Activated naive CD4-positive, alpha-beta T cell treated with anti-CD3 and anti-CD28 coated beads, Interleukin-2, amount 50 U/mL, for 72 hours (primary cell): ENCODE measurements around the gene SNAI3. TPM values are rescaled to one million over a fixed set of nuclear protein-coding genes. Genes with fewer than 3 reads are reported as not detected.

Experiments used
- ATAC-seq, 2 donors: fragments of 150-1000 bp; cut with Tn5 transposase; 2 replicates each; pipeline ENCODE4 v1.10.0; 2021; ENCODE audit warnings: mild to moderate bottlenecking in 2 of 2, moderate library complexity in 2 of 2
- DNase-seq, 2 donors: peaks; one replicate each; pipeline ENCODE4 v3.0.0; 2021 to 2022; ENCODE audit warnings: low spot score in 2 of 2
- H3K27ac Mint-ChIP-seq, 2 donors: one replicate each; pipeline ENCODE4 v1.8.0; 2022; ENCODE audit warnings: mild to moderate bottlenecking in 2 of 2, mixed read lengths in 2 of 2
- H3K36me3 Mint-ChIP-seq, 2 donors: one replicate each; pipeline ENCODE4 v1.8.0; 2022; ENCODE audit warnings: mixed read lengths in 2 of 2
- H3K9me3 Mint-ChIP-seq, 2 donors: one replicate each; pipeline ENCODE4 v1.8.0; 2022; ENCODE audit warnings: mixed read lengths in 2 of 2
- total RNA-seq, 2 donors: library from RNA; stranded (reverse); gene quantifications; one replicate each; pipeline ENCODE4 v1.2.3, GENCODE V29; 2022

SNAI3 gene
- total RNA-seq, 2 donors from 2014 or later: 5.4 to 6.4 TPM

DNA sequence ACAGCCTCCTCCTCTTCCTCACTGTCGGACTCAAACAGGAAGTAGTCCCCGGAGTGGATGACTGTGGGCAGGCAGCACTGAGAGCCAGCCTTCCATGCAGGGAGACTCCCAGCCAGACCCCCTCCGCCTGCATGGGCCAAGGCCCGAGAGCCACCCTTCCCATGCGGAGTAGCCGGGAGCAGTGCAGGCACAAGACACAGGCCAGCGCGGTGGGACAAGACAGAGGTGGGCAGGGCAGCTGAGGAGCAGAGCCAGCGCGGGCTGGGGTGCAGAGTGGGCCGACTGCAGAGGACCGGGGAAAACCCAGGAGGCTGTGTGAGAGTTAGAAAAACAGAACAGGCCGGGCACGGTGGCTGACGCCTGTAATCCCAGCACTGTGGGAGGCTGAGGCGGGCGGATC lies 37.6 kb upstream of the SNAI3 start:
- Mint-ChIP-seq H3K27ac (no peak overlapping the region), H3K36me3 (no peaks in the 10 kb centered on the region)

DNA sequence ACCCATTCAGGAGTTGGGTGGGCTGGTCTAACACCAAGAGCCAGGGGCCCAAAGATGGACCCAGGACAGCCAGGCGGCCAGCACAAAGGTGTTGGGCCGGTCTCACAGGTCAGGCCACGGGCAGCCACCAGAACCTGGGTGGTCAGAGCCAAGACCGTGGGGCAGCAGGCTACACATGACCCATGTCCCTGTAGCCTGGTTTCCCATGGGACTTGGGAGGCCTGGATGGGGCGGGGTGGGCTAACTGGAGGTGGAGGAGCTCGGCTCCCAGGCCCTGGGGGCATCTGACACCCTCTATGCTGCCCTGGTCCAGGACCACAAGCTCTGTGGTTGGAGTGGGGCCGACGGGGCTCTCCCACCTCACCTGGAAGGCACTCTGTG lies 37.2 kb upstream of the SNAI3 start:
- H3K9me3 Mint-ChIP-seq: no peaks in the 10 kb centered on the region
- H3K27ac Mint-ChIP-seq: no peak overlapping the region
- no peaks in the 10 kb centered on the region for H3K36me3 Mint-ChIP-seq
- ATAC-seq (no peak), DNase-seq (no peak)

More for the DNA sequence above, 37.6 kb upstream of the SNAI3 start:
- no peak for ATAC-seq
- H3K9me3 Mint-ChIP-seq: no peaks in the 10 kb centered on the region
- no peak for DNase-seq

DNA sequence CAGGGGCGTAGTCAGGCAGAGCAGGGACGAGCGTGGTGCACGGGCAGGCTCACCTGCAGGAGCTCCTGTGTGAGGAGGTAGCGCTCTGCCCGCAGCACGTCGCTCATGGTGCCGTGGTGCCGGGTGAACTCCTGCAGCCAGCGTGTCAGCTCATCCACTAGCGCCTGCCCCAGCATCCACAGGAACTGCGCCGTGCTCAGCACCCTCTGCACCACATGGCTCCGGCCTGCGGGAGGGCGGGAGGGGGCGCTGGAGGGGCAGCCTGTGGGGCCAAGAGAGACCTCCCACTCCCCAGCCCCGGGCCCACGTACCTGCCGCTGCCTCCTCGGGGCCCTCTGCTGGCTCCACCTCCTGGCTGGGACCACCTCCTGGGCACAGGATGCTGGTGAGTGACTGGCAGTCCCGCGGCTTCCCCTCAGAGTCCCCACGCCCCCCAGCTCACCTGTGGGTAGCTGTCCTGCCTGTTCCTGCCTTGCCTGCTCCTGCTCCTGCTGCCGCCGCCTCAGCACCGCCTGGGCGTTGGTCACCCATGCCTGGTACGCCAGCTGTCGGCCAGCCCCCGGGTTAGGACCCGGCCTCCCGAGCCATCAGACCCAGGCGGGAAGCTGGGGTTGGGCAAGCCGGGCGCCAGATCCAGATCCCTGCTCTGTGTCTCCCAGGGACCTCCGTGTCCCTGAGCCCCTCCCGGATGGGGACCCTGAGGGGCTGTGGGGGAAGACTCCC lies 36.6 kb upstream of the SNAI3 start:
- Mint-ChIP-seq H3K27ac (no peak overlapping the region), H3K36me3 (no peaks in the 10 kb centered on the region), H3K9me3 (no peaks in the 10 kb centered on the region)
- DNase-seq: no peak
- no peak for ATAC-seq

DNA sequence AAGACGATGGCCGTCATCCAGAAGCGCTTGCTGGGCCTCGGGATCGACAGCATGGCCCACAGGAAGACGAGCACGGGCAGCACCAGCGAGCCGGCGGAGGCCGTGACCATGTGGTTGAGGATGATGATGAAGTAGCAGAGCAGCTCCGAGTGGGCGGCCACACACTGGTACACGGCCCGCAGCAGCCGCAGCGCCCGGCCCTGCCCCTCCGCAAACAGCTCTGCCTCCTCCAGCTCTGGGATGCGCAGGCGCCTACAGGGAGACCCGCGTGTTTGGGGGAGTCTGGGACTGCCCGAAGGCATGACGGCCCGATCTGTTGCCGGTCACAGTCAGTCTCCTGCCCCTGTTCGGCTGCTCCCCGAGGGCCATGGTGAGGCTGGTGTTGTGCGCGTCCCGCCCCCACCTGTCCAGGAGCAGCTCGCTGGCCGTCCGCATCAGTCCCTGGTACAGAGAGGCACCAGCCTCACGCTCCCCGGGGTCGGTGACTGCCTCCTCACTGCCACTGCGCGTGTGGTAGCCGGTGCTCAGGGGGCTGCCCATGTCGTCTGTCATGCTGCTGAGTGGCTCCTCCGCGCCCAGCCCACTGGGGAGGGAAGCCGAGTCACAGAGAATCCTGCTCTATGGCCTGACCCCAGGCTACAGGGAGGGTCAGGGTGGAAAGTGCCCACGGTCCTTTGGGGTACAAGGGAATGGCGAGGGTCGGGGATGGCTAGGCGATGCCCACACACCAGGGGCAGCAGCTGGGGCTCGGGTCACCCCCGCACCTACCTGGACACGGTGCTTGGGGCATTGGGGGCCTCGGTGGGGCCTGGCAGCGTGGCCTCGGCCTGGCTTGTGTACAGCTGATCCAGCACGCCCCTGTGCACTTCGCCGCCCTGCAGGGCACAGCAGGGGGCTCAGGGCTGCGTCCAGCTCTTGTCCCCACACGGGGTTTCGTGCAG lies 35.8 kb upstream of the SNAI3 start:
- Mint-ChIP-seq H3K36me3 (peaks cover 0 to 3% of the 10 kb centered on the region in 2 donors), H3K27ac (no peak overlapping the region), H3K9me3 (no peaks in the 10 kb centered on the region)
- DNase-seq (no peak), ATAC-seq (no peak)

DNA sequence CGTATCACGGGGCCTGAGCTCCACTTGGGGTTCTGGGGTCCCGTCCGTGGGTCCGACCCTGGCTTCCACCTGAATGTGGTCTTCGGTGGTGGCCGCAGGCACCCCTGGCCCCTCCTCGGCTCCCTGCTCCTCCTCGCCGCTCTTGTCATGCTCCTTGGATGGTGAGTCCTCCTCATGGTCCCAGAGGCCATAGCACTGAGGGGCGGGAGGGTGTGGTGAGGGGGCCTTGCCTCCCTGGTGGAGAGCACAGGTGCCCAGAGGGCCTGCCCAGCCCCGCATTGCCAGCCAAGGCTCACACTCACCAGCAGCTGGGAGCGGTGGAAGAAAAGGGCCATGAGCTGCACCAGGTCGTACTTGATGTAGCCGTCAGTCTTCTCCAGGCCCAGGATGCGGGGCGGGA lies 34.9 kb upstream of the SNAI3 start:
- peaks cover 0 to 6% of the 10 kb centered on the region in 2 donors for H3K36me3 Mint-ChIP-seq
- DNase-seq (no peak), ATAC-seq (no peak)
- no peaks in the 10 kb centered on the region for H3K9me3 Mint-ChIP-seq
- no peak overlapping the region for H3K27ac Mint-ChIP-seq

DNA sequence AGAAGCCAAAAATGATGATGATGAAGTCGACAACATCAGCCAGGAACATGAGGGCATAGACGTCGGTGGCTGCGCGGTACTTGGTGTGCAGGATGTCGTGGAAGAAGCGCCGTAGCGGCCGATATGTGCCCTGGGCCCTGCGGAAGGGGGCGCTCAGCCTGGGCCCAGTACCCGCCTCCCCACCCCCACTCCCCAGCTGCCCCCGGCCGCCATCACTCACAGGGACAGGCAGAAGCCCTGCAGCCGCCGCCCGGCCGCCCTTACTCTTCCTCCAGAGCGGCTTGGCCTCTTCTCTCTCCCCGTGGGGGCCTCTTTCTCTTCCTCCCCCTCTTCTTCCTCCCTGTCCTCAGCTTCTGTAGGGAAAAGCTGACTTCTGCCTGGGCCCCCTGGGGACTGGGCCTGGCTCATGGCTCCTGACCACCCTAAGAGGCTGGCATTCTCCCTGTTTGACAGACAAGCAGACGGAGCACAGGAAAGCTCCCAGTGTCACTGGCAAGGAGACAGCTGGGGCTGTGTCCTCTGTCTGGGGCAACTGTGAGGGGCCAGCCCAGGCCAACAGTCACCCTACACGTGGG lies 34.2 kb upstream of the SNAI3 start:
- DNase-seq: no peak
- peaks cover 0 to 6% of the 10 kb centered on the region in 2 donors for H3K36me3 Mint-ChIP-seq
- no peak for ATAC-seq
- peak overlapping the region in 1 of 2 donors; percentile 88 for H3K27ac Mint-ChIP-seq
- H3K9me3 Mint-ChIP-seq: no peaks in the 10 kb centered on the region

DNA sequence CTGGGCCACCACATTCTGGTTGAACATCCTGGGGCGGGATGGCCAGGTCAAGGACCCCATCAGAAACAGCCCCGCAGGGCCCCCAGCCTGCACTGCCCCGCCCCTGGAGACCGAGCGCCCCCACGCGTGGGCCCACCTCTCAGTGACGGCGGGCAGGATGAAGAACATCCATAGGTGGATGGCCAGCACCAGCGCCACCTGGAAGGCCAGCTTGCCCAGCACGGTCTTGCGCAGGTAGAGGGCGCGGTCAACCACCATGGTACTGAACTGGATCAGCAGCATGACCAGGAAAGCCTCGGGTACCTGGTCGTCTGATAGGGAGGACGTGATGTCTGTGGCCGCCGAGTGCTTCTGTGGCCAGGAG lies 33.6 kb upstream of the SNAI3 start:
- no peaks in the 10 kb centered on the region for H3K9me3 Mint-ChIP-seq
- peaks cover 0 to 6% of the 10 kb centered on the region in 2 donors for H3K36me3 Mint-ChIP-seq
- DNase-seq: no peak
- no peak overlapping the region for H3K27ac Mint-ChIP-seq
- ATAC-seq: no peak

DNA sequence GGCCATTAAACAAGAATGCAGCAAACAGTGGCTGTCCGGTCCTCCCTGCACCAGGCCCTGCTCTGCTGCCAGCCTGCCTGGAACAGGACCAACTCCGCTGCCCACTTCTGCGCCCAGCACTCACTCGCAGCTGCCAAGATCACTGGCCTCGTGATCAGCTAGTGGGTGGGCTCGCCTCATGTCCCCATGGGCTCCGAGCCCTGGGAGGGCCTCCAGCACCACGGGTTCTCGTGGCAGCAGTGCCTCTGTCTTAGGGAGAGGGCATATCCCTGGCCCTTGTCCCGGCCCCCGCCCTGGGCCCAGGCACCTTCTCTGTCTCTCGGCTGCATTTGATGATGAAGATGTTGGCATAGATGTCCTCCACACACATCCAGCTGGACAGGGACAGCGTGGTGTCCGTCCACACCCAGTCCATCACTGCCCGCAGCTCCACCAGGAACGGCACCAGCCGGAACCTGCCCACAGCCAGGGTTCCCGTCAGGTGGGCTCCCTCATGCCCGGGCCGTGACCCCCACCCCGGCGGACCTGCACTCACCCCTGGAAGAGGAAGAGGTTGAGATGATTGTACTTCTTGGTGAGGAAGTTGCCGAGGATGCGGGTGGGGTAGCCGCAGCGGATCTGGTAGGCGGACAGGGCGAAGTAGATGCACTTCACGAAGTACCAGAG lies 33.1 kb upstream of the SNAI3 start:
- no peaks in the 10 kb centered on the region for H3K9me3 Mint-ChIP-seq
- peak overlapping the region in 1 of 2 donors; percentile 36 for H3K27ac Mint-ChIP-seq
- ATAC-seq (no peak), DNase-seq (no peak)
- peaks cover 0 to 6% of the 10 kb centered on the region in 2 donors for H3K36me3 Mint-ChIP-seq

DNA sequence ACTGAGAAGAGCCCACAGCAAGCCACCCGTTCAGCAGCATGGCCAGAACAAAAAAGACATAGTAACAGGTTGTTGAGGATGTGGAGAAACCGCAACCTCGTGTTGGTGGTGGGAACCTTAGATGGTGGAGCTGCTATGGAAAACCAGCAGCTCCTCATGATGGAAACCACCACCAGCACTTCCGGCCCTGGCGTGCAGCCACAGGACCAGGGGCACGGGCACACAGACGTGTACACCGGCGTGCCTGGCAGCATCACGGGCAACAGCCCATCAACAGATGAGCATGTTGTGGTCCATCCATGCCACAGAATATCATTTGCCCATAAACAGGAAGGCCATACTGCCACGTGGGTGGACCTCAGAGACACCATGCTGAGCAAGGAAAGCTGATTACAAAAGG lies 31.9 kb upstream of the SNAI3 start:
- peaks cover 0 to 6% of the 10 kb centered on the region in 2 donors for H3K36me3 Mint-ChIP-seq
- ATAC-seq (no peak), DNase-seq (no peak)
- peak overlapping the region in 1 of 2 donors; percentile 68 for H3K27ac Mint-ChIP-seq
- no peaks in the 10 kb centered on the region for H3K9me3 Mint-ChIP-seq

DNA sequence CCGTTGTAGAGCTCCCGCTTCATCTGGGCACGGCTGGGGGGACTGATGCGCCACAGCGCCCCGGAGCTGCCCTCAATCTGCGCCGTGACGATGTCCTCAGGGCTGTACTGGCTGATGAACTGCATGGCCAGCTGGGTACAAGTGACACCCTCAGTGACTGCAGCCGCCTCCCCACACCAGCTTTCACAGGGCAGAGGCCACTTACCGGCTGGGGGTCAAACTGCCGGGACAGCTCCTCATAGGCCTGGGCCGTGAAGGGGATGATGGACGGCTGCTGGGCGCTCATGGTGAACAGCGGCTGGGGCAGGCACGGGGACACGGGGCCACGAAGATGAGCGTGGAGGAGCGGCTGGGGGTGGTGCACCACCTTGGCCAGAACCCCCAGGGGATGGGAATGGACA lies 30.3 kb upstream of the SNAI3 start:
- peaks cover 0 to 6% of the 10 kb centered on the region in 2 donors for H3K36me3 Mint-ChIP-seq
- no peaks in the 10 kb centered on the region for H3K9me3 Mint-ChIP-seq
- H3K27ac Mint-ChIP-seq: no peak overlapping the region
- DNase-seq (no peak), ATAC-seq (no peak)

DNA sequence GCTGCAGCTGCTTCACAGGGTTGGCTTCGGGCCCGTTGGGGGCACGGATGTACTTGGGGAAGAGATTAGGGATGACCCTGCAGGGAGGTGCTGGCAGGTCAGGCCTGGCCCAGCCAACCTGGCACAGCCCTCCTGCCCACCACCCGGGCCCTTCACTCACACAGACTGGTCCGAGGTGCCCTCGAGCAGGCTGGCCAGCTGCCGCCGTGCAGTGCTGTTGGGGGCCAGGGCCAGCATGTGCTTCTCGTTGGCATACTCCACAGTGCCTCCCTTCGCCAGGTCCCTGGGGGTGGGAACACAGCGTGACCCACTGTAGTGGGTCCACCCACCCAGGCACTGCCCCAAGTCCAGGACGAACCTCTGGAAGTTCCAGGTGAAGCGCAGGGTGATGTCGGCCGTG lies 29.9 kb upstream of the SNAI3 start:
- peaks cover 0 to 6% of the 10 kb centered on the region in 2 donors for H3K36me3 Mint-ChIP-seq
- no peak for DNase-seq

DNA sequence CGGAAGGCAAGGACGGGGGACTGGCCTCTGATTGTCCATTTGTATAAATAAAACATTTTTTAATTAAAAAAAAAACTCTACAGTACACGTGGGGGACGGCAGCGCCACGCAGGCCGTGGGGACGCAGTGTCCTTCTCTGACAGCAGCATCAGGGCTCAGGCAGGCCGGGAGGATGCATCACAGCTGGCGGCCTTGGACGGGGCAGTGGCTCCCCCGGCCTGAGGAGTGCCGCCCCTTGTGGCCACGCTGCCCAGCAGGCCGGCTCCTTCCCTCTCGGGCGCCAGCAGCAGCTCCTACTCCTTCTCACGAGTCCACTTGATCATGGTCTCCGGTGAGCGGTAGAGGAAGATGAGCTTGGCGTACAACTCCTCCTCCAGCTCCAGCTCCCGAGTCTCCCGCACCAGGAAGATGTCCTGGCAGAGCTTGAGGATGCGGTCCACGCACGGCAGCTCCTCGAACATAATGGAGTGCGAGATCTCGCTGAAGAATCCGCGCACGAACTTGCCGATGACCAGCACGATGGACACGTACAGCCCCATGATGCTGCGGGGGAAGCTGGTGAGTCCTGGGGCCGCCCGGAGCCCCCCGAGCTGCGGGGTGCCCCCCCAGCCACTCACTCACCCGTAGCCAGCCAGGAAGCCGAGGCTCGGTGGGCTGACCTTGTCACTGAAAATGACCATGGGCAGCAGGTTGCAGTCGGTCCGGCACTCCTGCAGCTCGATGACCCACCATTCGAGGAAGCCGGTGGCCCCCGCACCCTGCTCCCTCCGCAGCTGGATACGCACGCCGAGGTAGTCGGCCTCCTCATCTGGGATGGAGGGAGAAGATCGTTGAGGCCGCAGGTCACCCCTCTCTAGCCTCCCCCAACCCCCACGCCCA lies 29.2 kb upstream of the SNAI3 start:
- H3K9me3 Mint-ChIP-seq: no peaks in the 10 kb centered on the region

More for the DNA sequence above, 29.9 kb upstream of the SNAI3 start:
- Mint-ChIP-seq H3K9me3 (no peaks in the 10 kb centered on the region), H3K27ac (no peak overlapping the region)
- ATAC-seq: peak in 1 of 2 donors; percentile 11

DNA sequence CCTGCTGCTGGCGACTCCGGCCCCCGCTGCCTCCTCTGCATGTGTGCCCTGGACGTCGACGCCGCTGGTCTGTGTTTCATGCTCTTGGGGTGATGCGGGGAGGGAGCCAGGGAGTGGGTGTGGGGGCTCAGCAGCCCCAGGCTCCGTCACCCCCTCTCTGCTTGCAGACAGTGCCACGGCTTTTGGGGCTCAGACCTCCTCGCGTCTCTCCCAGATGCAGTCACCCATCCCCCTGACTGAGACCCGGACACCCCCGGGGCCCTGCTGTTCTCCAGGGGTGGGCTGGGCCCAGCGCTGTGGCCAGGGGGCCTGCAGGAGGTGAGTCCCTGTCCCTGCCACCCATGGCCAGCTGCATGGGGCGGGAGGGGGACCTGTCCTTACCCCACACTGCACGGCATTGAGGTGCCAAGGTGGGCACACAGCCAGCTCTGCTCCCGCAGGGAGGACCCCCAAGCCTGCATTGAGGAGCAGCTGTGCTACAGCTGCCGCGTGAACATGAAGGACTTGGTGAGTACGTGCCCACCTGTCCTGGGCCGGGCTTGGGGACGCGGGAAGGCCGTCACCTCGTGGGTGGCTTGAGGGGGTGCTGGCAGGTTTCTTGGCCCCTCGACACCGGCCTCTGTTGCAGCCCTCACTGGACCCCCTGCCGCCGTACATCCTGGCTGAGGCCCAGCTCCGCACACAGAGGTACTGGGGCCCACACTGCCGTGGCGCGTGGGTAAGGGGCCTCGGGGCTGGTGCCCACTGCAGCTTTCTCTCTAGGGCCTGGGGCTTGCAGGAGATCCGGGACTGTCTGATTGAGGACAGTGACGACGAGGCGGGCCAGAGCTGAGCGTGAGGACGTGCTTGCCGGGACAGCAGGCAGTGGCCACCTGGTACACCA lies 28.4 kb upstream of the SNAI3 start:
- DNase-seq (no peak), ATAC-seq (no peak)
- Mint-ChIP-seq H3K9me3 (no peaks in the 10 kb centered on the region), H3K27ac (no peak overlapping the region), H3K36me3 (peaks cover 0 to 6% of the 10 kb centered on the region in 2 donors)

More for the DNA sequence above, 29.2 kb upstream of the SNAI3 start:
- DNase-seq (no peak), ATAC-seq (no peak)
- H3K36me3 Mint-ChIP-seq: peaks cover 0 to 6% of the 10 kb centered on the region in 2 donors
- no peak overlapping the region for H3K27ac Mint-ChIP-seq

DNA sequence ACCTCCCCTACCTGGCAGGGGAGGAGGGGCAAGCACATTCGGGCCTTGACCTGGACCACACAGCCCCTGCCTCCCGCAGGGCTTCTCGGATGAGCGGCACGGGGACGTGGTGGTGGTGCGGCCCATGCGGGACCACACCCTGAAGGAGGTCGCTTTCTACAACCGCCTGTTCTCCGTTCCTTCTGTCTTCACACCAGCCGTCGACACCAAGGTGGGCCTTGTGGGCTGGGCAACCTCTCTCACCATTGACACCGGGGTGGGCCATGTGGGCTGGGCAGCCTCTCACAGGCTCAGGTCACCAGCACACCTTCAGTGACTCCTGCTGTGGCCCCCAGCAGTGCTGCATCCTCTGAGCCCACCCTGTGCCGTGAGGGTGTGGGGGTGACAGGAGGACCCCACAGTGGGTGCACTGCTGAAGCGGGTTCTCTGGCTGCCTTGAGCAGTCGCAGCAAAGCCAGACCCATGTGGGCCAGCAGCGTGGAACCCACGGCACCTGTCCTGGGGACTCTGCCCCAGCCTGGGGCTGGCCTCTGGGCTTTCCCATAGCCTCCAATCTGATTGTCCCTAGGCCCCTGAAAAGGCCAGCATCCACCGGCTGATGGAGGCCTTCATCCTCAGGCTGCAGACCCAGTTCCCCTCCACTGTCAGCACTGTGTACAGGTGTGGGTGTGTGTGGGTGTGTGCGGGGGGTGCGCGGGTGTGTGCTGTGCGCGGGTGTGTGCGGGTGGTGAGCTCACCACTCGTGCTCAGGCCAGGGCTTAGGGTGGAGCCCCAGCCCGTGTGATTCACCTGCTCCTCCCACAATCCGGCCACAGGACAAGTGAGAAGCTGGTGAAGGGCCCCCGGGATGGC lies 27.5 kb upstream of the SNAI3 start:
- no peak for DNase-seq
- Mint-ChIP-seq H3K36me3 (peaks cover 0 to 6% of the 10 kb centered on the region in 2 donors), H3K27ac (no peak overlapping the region), H3K9me3 (no peaks in the 10 kb centered on the region)
- peak in 1 of 2 donors; percentile 33 for ATAC-seq
